Adrenal gland (tissue), 5 donors: Measurements from ENCODE around the gene BEND6.

Source experiments
- POLR2A ChIP-seq, 2 donors: fragments of 450-650 bp; IDR thresholded peaks; one replicate each; pipeline ENCODE4 v1.6.1; 2017; ENCODE audit warnings: antibody characterized with exemption in 2 of 2, mild to moderate bottlenecking in 2 of 2, moderate library complexity in 1 of 2
- TF ChIP-seq, protein P1 (sequence below), 6 experiments: fragments of 450-650 bp in 4 of 6; fragments of 200-600 bp in 2 of 6; sonication (generic) in 1 of 6; IDR thresholded peaks; 1 replicate in 5 of 6; 2 replicates in 1 of 6; pipeline versions ENCODE4 v1.5.1 to v1.8.0; 2016 to 2021; ENCODE audit warnings: antibody characterized with exemption in 6 of 6, mild to moderate bottlenecking in 2 of 6, moderate library complexity in 1 of 6
- donor health status: DM: no; HTN: no; CAD: no.

DNA sequence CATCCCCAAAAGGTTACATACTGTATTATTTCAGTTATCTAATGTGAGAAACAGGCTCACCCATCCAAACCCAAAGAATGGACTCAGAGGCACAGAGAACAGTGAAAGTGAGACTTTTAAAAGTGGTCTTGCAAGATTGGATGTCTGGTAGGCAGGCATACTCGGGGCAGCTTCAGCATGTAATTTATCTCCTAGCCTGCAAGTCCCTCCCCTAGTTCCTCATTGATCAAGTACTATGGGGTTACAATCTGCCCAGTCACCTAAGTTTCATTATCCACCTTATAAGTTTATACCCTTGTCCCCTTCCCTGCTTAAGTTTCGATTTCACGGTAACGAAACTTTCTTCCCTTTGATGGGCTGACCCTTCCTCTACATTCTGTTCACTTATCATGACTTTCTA, 114.3 kb downstream of the BEND6 start:
- TF ChIP-seq, protein P1, sequence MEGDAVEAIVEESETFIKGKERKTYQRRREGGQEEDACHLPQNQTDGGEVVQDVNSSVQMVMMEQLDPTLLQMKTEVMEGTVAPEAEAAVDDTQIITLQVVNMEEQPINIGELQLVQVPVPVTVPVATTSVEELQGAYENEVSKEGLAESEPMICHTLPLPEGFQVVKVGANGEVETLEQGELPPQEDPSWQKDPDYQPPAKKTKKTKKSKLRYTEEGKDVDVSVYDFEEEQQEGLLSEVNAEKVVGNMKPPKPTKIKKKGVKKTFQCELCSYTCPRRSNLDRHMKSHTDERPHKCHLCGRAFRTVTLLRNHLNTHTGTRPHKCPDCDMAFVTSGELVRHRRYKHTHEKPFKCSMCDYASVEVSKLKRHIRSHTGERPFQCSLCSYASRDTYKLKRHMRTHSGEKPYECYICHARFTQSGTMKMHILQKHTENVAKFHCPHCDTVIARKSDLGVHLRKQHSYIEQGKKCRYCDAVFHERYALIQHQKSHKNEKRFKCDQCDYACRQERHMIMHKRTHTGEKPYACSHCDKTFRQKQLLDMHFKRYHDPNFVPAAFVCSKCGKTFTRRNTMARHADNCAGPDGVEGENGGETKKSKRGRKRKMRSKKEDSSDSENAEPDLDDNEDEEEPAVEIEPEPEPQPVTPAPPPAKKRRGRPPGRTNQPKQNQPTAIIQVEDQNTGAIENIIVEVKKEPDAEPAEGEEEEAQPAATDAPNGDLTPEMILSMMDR (IDR thresholded peaks at IDR 0.05): no peak
- no peak for TF ChIP-seq POLR2A (IDR thresholded peaks at IDR 0.05)
